Hematopoietic multipotent progenitor cell treated with erythropoietin and hydrocortisone succinate and interleukin-3 and kit ligand, for 17 days (in vitro differentiated cells): Measurements from ENCODE around the gene DNAJB12.
"Not testable (repeated sequence)": the region's sequence is repeated elsewhere in the genome, so short reads cannot be mapped to it uniquely, and the experiment has no call there.

ENCODE experiments used
- DNase-seq: peaks from one replicate; pipeline ENCODE4 v3.0.0-alpha.2; 2015; ENCODE audit warnings: low spot score

Gene DNAJB12

GRCh38 chr10:72316748-72317435 is 37.8 kb downstream of the DNAJB12 start:
- DNase-seq: peak; percentile 88

- no peak for DNase-seq
Observed at GRCh38 chr10:72316386-72316700, 38.4 kb downstream of the DNAJB12 start.

GRCh38 chr10:72315611-72316385 is 38.9 kb downstream of the DNAJB12 start:
- peak; percentile 64 for DNase-seq

GRCh38 chr10:72315054-72315453 is 39.7 kb downstream of the DNAJB12 start:
- DNase-seq: no peak

GRCh38 chr10:72314263-72314662 is 40.5 kb downstream of the DNAJB12 start:
- no peak for DNase-seq

GRCh38 chr10:72312865-72313391 is 41.8 kb downstream of the DNAJB12 start:
- no peak for DNase-seq

- no peak for DNase-seq
Observed at GRCh38 chr10:72311667-72312066, 43.1 kb downstream of the DNAJB12 start.

GRCh38 chr10:72310636-72311035 is 44.1 kb downstream of the DNAJB12 start:
- DNase-seq: no peak

- no peak for DNase-seq
Observed at GRCh38 chr10:72310241-72310633, 44.5 kb downstream of the DNAJB12 start.

GRCh38 chr10:72309290-72310240 is 45.2 kb downstream of the DNAJB12 start:
- peak; percentile 84 for DNase-seq

- DNase-seq: peak; percentile 90
Observed at GRCh38 chr10:72308320-72308987, 46.3 kb downstream of the DNAJB12 start.

GRCh38 chr10:72307711-72308110 is 47.0 kb downstream of the DNAJB12 start:
- not testable (repeated sequence) for DNase-seq

GRCh38 chr10:72306215-72306760 is 48.4 kb downstream of the DNAJB12 start:
- no peak for DNase-seq

- no peak for DNase-seq
Observed at GRCh38 chr10:72303424-72304128, 51.1 kb downstream of the DNAJB12 start.

- no peak for DNase-seq
Observed at GRCh38 chr10:72298592-72299519, 55.9 kb downstream of the DNAJB12 start.

- DNase-seq: peak; percentile 96
Observed at GRCh38 chr10:72297805-72298591, 56.7 kb downstream of the DNAJB12 start.

GRCh38 chr10:72297281-72297804 is 57.4 kb downstream of the DNAJB12 start:
- peak; percentile 63 for DNase-seq

- DNase-seq: not testable (repeated sequence)
Observed at GRCh38 chr10:72296829-72297280, 57.9 kb downstream of the DNAJB12 start.
